ENCODE data around the gene TIMM44. TPM values are rescaled to one million over a fixed set of nuclear protein-coding genes. Genes with fewer than 3 reads are reported as not detected.
A peak's percentile ranks its signal among the peaks of the same experiment; 100 is the strongest.

The TIMM44 gene
- total RNA-seq, 2 donors from 2014 or later, result 20.5 to 73.8 TPM

GRCh38 chr19:7910321-7911161 is 32.9 kb downstream of the TIMM44 start:
- no peaks in the 10 kb centered on the region for H3K9me3 ChIP-seq
- no peak overlapping the region for H3K27ac ChIP-seq
- 92 to 93% methylated on average over 21 to 54 of the region's 54 CpGs for WGBS, 2 donors
- peak in 1 of 4 donors; percentile 13 for DNase-seq
- ATAC-seq, result no peak
- no peak for TF ChIP-seq CTCF (IDR thresholded peaks at IDR 0.05)
- TF ChIP-seq POLR2A (IDR thresholded peaks at IDR 0.05), result no peak
- peaks cover 0 to 3% of the 10 kb centered on the region in 2 donors for H3K27me3 ChIP-seq
- H3K36me3 ChIP-seq (replicated peaks in 1 of 2; ENCODE audit: insufficient read depth in 1 of 2, low read depth in 2 of 2), result peaks cover 25 to 27% of the 10 kb centered on the region in 2 donors
- intact Hi-C loops (cut with DNase I), result no loop called here
- H3K4me3 ChIP-seq, result no peak overlapping the region
- peaks cover 30% of the 10 kb centered on the region for H3K4me1 ChIP-seq

GRCh38 chr19:7909471-7910067 is 33.9 kb downstream of the TIMM44 start:
- intact Hi-C loops (cut with DNase I), result loop anchor here (10.0 kb wide), 1 partner anchor 55 kb away; no protein-coding TSS in a partner anchor
- no peaks in the 10 kb centered on the region for H3K9me3 ChIP-seq
- H3K27me3 ChIP-seq, result peaks cover 0 to under 1% of the 10 kb centered on the region in 2 donors
- no peak overlapping the region for H3K4me3 ChIP-seq
- H3K4me1 ChIP-seq, result peaks cover 37% of the 10 kb centered on the region
- WGBS, 2 donors, result 83 to 93% methylated on average over 6 to 17 of the region's 21 CpGs
- no peak for ATAC-seq
- DNase-seq, result no peak
- TF ChIP-seq CTCF (IDR thresholded peaks at IDR 0.05), result no peak
- no peak for TF ChIP-seq POLR2A (IDR thresholded peaks at IDR 0.05)
- peaks cover 25 to 27% of the 10 kb centered on the region in 2 donors for H3K36me3 ChIP-seq (replicated peaks in 1 of 2; ENCODE audit: insufficient read depth in 1 of 2, low read depth in 2 of 2)
- H3K27ac ChIP-seq, result no peak overlapping the region

- ATAC-seq, result no peak
- intact Hi-C loops (cut with DNase I), result loop anchor here (10.0 kb wide), 1 partner anchor 54 kb away; no protein-coding TSS in a partner anchor
- WGBS, 2 donors, result 91 to 96% methylated on average over 6 to 10 of the region's 19 CpGs
- H3K27ac ChIP-seq, result no peak overlapping the region
- DNase-seq, result no peak
- peaks cover 25 to 27% of the 10 kb centered on the region in 2 donors for H3K36me3 ChIP-seq (replicated peaks in 1 of 2; ENCODE audit: insufficient read depth in 1 of 2, low read depth in 2 of 2)
- TF ChIP-seq CTCF (IDR thresholded peaks at IDR 0.05) (no peak), POLR2A (IDR thresholded peaks at IDR 0.05) (no peak)
- H3K9me3 ChIP-seq, result no peaks in the 10 kb centered on the region
- H3K4me3 ChIP-seq, result no peak overlapping the region
- no peaks in the 10 kb centered on the region for H3K27me3 ChIP-seq
- H3K4me1 ChIP-seq, result peaks cover 36% of the 10 kb centered on the region
Measured at GRCh38 chr19:7908742-7909461, 34.6 kb downstream of the TIMM44 start.

- H3K27ac ChIP-seq, result no peak overlapping the region
- TF ChIP-seq POLR2A (IDR thresholded peaks at IDR 0.05) (no peak), CTCF (IDR thresholded peaks at IDR 0.05) (no peak)
- H3K27me3 ChIP-seq, result no peaks in the 10 kb centered on the region
- WGBS, 2 donors, result 81 to 87% methylated on average over 12 to 14 of the region's 14 CpGs
- DNase-seq, result peak in 1 of 4 donors; percentile 12
- peaks cover 36% of the 10 kb centered on the region for H3K4me1 ChIP-seq
- intact Hi-C loops (cut with DNase I), result loop anchor here (10.0 kb wide), 1 partner anchor 53 kb away; no protein-coding TSS in a partner anchor
- no peak for ATAC-seq
- H3K4me3 ChIP-seq, result no peak overlapping the region
- peaks cover 25 to 27% of the 10 kb centered on the region in 2 donors for H3K36me3 ChIP-seq (replicated peaks in 1 of 2; ENCODE audit: insufficient read depth in 1 of 2, low read depth in 2 of 2)
- H3K9me3 ChIP-seq, result no peaks in the 10 kb centered on the region
Measured at GRCh38 chr19:7908078-7908699, 35.3 kb downstream of the TIMM44 start.
